Measurements from ENCODE around the gene DCUN1D4. TPM values are rescaled to one million over a fixed set of nuclear protein-coding genes. Genes with fewer than 3 reads are reported as not detected.

The DCUN1D4 gene
- 24.4 and 34.4 TPM in 2 replicates for total RNA-seq (2014; rRNA removed; shearing (Covaris generic))

DNA sequence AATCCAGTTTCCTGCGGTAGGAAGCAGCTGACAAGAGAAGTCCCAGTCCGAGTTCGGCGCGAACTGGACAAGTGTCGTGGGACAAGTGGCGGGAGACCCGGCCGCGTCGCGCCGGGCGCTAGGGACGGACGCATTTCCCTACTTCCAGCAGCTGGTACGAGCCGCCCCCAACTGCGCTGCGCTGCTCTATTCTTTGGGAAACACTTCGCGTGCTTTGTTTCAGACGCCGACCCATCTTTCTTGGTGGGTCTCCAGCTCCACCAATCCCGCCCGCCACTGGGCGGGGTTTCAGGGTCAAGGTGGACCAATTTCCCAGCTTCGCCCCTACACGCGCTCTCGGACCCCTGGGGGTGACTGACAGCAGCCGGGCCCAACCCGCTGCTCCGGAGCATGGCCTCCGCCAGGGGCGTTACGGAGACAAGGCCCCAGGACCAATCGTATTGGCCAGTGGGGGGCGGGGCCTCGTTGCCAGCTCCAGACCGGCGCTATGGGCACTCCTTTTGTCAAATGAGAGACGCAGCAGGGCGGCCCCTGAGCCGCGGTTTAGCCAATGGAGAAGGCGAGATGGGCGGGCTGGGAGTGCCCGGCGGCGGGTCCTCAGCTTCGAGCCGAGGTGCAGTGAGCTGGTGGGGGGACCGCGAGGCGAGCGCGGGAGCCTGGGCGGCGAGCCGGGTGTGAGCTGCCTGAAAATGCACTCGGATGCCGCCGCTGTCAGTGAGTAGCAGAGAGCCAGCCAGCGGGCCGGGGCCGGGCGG is at the start of gene DCUN1D4:
Gene DCUN1D4 (plus strand): TSS at position 600 of the 755 bp plus-strand sequence. CDS start 90 bp downstream, at position 690.
- in situ Hi-C loops (cut with HindIII; ENCODE audit: low sequenced_read_pairs): no loop called here
- DNase-seq (ENCODE audit: low spot score): peak; percentile 100

DNA sequence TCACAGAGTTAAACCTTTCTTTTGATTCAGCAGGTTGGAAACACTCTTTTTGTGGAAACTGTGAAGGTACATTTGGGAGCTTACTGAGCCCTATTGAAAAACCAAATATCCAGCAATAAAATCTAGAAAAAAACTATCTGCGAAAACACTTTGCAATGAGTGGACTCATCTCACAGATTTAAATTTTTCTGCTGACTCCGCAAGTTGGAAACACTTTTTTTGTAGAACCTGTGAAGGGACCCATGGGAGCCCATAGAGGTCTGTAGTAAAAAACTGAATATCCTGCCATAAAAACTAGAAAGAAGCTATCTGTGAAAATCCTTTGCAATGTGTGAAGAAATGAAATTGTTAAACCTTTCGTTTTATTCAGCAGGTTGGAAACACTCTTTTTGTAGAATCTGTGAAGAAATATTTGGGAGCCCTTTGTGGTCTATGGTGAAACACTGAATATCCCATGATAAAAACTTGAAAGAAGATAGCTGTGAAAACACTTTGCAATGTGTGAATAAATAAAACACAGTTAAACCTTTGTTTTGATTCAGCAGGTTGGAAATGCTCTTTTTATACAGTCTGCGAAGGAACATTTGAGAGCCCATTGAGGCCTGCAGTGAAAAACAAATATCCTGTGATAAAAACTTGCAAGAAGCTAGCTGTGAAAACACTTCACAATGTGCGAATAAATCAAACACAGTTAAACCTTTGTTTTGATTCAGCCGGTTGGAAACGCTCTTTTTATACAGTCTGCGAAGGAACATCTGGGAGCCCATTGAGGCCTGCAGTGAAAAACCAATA is 22.3 kb upstream of the DCUN1D4 start:
- DNase-seq (ENCODE audit: low spot score): no peak
- in situ Hi-C loops (cut with HindIII; ENCODE audit: low sequenced_read_pairs): no loop called here

DNA sequence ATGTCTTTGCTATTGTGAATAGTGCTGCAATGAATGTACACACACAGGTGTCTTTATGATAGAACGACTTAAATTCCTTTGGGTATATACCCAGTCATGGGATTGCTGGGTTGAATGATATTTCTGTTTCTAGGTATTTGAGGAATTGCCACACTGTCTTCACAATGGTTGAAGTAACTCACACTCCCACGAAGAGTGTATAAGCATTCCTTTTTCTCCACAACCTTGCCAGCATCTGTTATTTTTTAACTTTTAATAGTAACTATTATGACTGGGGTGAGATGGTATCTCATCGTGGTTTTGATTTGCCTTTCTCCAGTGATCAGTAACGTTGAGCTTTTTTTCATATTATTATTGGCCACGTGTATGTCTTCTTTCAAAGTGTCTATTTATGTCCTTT is 17.6 kb upstream of the DCUN1D4 start:
- in situ Hi-C loops (cut with HindIII; ENCODE audit: low sequenced_read_pairs): no loop called here
- DNase-seq (ENCODE audit: low spot score): no peak

DNA sequence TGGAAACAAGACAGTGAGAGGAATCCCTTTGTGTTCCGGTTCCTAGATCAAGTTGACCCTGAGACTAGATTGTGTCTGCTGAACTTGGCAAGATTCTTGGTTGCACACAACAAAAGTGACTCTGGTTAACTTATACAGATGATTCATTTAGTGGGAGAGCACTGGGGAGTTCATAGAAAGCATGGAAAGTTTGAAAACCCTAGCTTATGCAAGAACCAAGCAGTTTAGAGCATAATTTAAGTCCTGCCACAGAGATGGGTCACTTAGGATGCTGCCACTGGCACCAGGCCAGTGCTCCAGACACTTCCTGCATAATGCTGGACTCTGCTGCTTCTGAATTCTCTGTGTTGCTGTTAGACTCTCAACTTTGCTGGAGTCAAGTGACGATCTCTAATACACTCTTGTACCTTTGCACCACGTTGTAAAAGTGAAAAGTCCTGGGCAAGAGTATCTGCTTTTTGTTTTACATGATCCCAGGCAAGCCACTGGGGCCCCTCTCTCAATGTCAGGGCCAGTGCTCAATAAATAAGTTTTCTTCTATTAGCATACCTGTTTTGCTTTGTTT is 12.7 kb upstream of the DCUN1D4 start:
- no peak for DNase-seq (ENCODE audit: low spot score)
- in situ Hi-C loops (cut with HindIII; ENCODE audit: low sequenced_read_pairs): no loop called here

DNA sequence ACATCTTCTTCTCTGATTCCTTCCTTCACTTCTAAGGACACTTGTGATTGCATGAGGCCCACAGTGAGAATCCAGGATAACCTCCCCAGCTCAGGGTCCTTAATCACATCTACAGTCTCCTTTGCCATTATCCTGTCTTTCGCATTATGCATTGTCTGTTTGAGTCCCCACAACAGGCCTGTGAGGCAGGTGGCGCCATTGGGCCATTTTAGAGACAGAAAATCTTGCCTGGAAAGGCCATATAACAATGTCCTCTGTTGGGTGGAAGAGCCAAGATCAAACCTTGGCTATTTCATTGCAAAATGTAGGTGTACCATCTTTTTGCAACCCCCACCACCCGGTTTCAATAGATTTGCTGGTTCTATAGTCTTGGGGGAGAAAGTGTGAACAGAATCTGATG is 11.8 kb upstream of the DCUN1D4 start:
- in situ Hi-C loops (cut with HindIII; ENCODE audit: low sequenced_read_pairs): no loop called here

DNA sequence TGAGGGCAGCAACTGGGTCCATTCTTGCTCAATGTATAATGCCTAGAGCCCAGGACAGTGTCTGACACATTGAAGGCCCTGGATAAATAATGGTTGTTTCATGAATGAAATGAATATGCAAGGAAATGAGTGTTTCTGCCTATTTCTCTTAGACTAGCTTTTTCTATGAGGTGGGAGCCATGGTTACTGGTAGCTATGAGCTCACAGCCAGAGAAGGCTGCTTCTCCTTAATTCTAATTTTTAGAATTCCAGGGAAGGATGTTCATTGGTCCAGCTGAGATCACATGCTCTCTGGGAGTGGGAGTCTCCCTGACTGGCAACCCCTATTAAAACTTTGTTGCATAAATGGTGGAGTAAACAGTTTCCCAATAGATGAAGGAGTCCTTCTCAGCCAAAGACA is 9.7 kb upstream of the DCUN1D4 start:
- DNase-seq (ENCODE audit: low spot score): no peak
- in situ Hi-C loops (cut with HindIII; ENCODE audit: low sequenced_read_pairs): no loop called here

More for the DNA sequence above, 11.8 kb upstream of the DCUN1D4 start:
- peak; percentile 49 for DNase-seq (ENCODE audit: low spot score)

DNA sequence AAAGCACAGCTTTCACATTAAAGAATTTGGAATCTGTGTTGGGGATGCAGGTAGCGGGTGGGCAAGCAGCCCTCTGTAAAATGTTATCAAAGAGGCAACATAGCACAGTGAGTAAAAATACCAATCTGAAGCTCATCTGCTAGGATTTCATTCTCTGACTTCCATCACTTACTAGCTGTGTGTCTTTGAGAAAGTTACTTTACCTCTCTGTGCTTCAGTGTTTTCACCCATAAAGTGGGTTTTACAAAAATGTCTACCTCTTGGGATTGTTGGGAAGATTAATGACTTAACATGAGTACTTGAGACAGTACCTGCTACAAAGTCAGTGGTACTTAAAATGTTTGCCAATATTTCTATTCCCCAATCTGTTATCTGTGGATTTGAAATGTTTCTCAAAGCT is 7.9 kb upstream of the DCUN1D4 start:
- in situ Hi-C loops (cut with HindIII; ENCODE audit: low sequenced_read_pairs): no loop called here
- no peak for DNase-seq (ENCODE audit: low spot score)

DNA sequence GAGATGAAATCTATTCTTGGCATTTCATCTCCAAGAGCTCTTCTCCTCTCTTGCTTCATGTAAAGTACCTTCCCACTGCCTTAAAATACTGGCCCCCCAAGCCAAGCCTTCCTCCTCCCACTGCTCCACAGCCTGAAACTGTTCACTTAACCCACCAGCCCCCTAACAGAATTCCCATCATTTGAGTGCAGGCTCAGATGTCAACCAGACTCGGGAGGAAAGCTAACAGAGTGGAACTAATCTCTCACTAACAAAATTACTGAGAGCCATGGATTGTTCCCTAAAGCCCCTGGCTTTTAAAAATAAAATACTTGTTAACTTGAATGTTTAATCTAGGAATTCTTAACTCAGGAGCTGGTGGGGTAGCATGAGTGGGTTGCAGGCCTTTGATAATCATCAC is 7.1 kb upstream of the DCUN1D4 start:
- in situ Hi-C loops (cut with HindIII; ENCODE audit: low sequenced_read_pairs): no loop called here
- no peak for DNase-seq (ENCODE audit: low spot score)

DNA sequence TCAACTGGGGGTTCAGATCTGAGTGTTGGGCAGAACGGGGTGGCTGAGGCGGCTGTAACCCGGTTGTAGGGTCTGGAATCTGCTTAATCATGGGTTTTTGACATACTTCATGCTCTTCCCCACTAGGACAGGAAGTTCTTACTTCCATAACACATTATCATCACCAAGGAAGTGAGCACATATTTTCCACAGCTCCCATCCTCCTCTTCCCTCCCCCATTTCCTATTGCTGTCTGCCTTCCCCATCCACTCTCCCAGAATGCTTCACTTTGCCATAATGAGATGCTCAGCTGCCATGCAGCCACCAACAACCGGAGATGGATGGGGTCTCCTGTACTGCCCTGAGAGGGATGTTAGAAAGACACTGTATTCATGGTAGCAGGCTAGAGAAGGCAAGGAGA is 6.4 kb upstream of the DCUN1D4 start:
- in situ Hi-C loops (cut with HindIII; ENCODE audit: low sequenced_read_pairs): no loop called here
- DNase-seq (ENCODE audit: low spot score): no peak

DNA sequence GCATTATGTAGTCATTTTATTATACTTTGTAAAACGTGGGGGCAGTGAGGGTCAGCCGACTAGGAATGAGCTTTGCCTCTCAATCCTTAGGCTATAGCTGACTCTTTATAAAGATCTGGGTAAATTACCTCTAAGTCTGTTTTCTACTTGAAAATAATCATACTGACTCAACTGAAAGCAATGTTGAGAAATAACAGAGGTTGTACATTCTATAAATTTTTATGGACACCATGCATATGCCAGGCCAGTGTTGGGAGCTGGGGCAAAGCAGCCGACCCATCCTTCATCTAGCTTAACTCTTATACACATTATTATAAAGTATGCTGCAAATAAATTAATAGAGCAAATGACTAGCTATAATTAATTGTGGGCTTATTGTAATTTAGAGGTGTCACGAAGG is 2.2 kb upstream of the DCUN1D4 start:
- in situ Hi-C loops (cut with HindIII; ENCODE audit: low sequenced_read_pairs): no loop called here

DNA sequence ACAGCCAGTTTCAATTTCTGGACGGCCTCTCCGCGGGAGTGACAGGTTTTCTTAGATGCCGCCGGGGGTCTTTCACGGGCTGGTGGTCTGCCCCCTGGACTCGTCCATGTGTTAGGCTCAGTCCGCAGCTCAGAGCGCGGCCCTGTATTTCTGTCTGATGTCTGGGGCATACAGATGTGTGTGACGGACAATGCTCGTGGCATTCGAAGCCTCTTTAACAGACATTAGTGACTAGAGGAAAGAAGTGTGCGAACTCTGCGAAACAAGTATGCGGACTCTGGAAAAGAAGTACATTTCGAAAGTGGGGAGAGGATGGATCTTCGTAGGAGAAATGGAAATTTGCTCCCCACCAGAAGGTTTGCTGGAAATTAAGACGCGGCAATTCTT is 793 bp upstream of the DCUN1D4 start:
- no peak for DNase-seq (ENCODE audit: low spot score)
- in situ Hi-C loops (cut with HindIII; ENCODE audit: low sequenced_read_pairs): no loop called here

More for the DNA sequence above, 2.2 kb upstream of the DCUN1D4 start:
- DNase-seq (ENCODE audit: low spot score): no peak

DNA sequence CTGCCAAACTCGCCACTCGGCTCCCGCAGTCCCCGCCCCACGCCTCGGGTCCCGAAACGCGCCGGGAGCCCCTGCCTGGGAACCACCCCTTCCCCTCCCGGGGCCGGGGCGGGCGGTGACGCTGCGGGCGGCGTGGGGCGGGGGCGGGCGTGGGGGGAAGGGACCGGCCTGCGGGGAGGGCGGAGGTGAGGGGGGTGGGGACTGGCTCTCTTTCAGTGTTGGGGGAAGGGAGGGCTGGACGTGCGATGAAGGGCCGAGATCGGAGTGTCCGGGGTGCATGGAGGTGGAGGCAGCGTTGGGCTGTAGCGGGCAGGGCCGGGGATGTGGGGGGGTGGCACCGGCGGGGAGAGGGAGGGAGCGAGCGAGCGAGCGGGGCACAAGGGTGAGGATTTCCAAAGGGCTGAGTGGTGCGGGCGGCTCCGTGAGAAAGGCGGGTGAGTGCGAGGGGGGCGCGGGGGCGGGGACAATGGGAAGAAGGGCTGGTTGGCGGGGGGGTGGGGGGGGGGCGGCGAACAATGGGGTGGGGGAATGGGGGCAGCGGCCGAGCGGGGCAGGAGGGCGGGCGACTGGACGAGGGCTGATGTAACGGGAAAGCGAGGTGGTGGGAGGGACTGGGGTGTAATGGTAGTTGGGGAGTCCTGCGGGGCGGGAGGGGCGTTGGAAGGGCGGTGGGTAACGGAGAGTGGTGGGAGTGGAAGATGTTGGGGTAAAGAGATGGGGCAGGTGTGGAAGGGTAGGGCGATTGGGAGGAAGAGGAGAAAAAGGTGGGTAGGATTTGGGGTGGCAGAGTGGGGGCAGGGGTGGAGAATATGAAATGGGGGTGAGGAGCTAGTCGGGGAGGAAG is 578 bp downstream of the DCUN1D4 start:
- in situ Hi-C loops (cut with HindIII; ENCODE audit: low sequenced_read_pairs): no loop called here
- no peak for DNase-seq (ENCODE audit: low spot score)

DNA sequence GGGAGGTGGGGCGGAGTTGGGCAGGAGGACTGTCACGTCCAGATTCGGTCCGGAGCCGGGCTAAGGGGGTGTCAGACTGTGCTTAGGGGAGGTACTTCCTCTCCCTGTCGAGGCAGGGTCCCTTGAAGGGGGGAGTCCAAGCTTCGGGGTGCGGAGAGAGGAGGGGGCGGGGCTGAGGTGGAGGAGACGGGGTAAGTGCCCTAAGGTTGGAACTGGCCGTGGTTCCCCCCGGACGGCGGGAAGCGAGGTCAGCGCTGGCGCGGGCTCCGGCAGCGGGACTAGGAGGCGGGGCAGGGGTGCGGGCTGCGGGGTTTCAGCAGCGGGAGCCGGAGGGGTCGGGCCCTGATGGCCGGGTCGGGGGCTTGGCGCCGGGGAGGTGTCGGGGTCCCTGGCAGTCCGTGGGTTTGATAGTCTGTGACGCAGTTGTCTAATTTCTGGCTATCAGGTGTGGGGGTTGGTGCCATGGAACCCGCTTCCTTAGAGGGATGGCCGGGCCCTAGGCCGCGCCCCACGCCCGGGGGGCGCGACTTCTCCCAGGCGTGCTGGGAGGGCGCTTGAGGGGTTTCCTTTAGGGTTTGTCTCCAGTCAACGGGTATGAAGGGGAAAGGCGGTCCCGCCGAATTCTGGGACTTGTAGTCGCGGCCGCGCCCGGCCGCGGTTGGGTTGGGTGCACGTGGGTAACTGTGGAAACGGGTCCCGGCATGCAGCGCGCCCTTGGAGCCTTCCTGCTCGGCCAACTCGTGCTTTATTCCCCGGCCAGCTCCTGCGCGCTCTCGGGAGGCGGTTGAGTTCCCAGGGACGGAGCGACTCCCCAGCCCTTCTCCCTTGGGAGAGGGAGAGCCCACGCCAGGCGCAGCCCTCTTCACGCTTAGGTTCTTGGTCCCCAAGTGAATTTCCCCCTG is 1.5 kb downstream of the DCUN1D4 start:
- DNase-seq (ENCODE audit: low spot score): peak; percentile 93
- in situ Hi-C loops (cut with HindIII; ENCODE audit: low sequenced_read_pairs): no loop called here

DNA sequence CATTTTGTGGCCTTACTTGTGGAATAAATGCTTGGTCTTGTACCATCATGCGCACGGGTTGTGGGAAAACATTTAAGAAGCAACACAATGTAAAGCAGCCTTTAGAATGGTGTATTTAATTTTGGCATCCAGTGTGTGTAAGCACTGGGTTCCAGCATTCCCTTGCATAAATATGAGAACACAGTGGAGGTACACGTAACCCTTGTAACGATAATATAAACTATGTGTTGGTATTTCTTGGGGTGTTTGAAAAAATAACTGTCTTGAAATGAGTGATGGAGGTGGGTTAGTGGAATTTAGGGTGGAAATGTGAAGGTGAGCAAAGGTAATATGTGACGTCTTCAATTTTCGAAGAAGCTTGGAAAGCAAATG is 2.1 kb downstream of the DCUN1D4 start:
- DNase-seq (ENCODE audit: low spot score): no peak
- in situ Hi-C loops (cut with HindIII; ENCODE audit: low sequenced_read_pairs): no loop called here

DNA sequence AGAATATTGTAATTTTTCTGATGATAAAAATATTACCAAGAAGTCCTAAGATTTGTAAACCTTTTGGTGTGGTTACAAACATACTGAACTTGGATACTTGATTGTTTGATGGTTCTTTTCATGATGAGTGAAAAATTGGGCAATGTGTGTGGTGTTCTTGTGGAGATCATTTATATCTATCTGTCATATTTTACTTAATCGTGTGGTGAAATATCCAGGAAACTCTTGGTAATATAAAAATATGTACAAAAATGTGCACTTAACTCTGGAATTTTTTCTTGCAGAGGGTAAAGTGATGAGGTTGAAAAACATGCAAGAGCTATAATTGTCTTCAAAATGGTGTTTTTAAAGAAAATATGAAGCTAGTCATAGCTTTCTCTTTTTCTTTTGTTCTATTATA is 2.8 kb downstream of the DCUN1D4 start:
- in situ Hi-C loops (cut with HindIII; ENCODE audit: low sequenced_read_pairs): no loop called here
- no peak for DNase-seq (ENCODE audit: low spot score)

DNA sequence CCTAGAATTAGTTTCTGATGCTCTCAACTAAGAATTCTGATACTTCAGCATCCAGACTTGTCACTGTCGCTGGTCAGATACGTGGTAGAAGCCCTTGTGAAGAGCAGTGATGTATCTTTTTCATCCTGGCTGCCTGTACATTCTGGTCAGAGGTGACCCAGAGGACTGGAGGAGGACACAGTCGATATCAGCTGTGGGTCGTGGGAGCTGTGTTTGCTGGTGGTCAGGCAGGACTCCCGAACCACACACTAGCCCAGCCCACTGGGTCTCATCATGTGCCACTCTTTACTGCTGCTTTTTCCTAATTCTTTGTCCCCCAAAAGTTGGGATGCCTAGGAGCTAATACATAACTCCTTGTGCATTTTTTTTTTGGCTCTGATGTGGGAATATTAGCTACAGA is 6.5 kb downstream of the DCUN1D4 start:
- in situ Hi-C loops (cut with HindIII; ENCODE audit: low sequenced_read_pairs): no loop called here
- no peak for DNase-seq (ENCODE audit: low spot score)

DNA sequence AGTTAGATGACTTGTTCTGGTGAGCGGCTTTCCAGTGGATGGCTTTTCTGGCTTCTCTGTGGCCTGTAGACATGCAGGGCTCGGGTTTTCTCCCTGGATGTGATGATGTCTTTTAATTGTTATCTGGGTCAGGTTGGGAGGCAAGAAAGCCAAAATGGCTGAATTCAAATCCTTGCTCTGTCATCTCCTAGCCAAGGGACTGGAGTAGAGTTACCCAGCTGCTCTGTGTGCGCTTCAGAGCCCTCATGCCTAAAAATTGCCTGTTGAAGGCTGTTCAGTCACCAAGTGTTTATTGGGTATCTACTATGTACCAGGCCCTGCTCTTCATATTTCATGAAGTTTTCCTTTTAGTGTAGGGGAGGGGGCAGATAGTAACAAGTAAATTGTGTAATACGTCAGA is 7.3 kb downstream of the DCUN1D4 start:
- no peak for DNase-seq (ENCODE audit: low spot score)
- in situ Hi-C loops (cut with HindIII; ENCODE audit: low sequenced_read_pairs): no loop called here

DNA sequence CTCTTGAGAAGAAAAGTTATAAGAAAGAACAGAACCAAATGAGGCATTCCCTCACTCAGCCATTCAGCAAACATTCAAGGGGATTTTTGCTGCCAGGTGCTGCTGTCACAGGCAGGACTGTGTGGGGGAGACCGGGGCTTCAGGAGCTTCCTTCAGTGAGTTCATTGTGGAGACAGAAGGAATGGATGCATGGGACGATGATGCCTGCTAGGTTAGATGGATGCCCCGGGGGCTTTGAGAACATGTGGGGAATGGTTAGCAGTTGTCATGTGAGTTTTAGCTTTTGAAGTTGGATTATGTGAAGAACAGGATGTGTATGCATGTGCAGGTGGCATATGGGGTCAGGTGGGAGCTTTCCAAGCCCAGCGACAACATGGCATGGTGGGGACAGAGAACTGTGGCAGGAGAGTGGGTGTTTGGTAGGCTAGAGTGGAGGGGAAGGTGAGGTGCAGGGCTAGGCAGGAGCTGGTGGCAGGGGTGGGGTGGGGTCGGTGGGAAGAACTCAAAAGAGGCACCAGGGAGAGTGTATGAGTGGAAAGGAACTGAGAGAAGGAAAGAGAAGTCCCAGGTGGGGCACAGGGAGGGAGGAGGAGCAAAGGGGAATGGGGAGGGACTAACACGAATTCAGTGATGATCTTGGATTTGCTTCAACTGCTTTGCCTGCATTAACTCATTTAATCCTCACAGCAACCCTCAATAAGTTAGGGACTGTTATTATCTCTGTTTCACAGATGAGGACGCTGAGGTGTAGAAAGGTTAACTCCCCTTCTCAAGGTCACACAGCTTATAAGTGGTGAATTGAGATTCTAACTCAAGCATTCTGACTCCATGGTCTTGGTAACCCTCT is 8.4 kb downstream of the DCUN1D4 start:
- DNase-seq (ENCODE audit: low spot score): no peak
- in situ Hi-C loops (cut with HindIII; ENCODE audit: low sequenced_read_pairs): no loop called here

Data from G401 (cell line).